Fibroblast of mammary gland (primary cell): ENCODE data around the gene GPRIN1.

Experiments used
- DNase-seq: peaks from one replicate; pipeline ENCODE4 v3.0.0-alpha.2; 2010; ENCODE audit warnings: low read depth
- H3K4me3 ChIP-seq: 2 replicates; pipeline ENCODE4 v1.5.1; 2011; ENCODE audit warnings: low read depth, mild to moderate bottlenecking, low read length, moderate library complexity; ENCODE audit not compliant: control insufficient read depth
- TF ChIP-seq, protein P1 (sequence below): conservative IDR thresholded peaks from 2 replicates; pipeline ENCODE4 v1.5.1; 2011; ENCODE audit warnings: low read depth, low read length, inconsistent platforms; ENCODE audit not compliant: control insufficient read depth, insufficient read depth

Gene GPRIN1

DNA sequence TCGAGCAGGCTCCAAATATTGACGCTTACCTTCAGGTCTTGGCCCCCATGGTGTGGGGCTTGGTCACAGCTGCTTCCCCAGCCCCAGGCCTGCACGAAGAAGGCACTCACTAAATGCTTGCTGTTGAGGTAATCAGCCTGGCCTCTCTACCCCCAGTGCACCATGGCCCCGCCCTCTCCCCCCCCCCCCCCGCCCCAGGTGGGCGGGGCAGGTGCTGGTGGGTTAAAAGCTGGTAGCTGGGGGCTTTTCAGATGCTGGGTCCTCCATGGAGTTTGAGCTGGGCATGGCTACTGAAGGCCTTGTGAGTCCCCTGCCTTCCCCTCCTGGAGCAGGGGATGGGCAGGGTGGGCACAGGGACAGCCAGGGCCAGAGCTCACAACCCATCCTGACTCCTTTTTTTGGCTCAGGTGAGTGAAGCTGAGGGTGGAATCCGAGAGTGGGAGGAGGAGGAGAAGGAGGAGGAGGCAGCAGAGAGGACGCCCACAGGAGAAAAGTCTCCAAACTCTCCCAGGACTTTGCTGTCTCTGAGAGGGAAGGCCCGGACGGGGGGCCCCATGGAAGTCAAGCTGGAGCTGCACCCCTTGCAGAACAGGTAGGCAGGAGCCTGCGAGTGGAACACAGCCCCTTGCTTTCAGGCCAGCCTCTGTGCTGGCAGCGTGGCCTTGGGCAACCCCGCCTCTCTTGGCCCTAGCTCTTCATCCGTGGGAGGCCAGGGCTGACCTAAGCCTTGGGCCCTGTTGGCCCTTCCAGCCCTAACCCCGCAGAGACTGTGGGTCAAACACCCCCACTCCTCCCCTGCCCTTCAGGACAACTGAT lies 32.9 kb upstream of the GPRIN1 start:
- H3K4me3 ChIP-seq: no peak overlapping the region
- no peak for DNase-seq
- TF ChIP-seq, protein P1, sequence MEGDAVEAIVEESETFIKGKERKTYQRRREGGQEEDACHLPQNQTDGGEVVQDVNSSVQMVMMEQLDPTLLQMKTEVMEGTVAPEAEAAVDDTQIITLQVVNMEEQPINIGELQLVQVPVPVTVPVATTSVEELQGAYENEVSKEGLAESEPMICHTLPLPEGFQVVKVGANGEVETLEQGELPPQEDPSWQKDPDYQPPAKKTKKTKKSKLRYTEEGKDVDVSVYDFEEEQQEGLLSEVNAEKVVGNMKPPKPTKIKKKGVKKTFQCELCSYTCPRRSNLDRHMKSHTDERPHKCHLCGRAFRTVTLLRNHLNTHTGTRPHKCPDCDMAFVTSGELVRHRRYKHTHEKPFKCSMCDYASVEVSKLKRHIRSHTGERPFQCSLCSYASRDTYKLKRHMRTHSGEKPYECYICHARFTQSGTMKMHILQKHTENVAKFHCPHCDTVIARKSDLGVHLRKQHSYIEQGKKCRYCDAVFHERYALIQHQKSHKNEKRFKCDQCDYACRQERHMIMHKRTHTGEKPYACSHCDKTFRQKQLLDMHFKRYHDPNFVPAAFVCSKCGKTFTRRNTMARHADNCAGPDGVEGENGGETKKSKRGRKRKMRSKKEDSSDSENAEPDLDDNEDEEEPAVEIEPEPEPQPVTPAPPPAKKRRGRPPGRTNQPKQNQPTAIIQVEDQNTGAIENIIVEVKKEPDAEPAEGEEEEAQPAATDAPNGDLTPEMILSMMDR: no peak

DNA sequence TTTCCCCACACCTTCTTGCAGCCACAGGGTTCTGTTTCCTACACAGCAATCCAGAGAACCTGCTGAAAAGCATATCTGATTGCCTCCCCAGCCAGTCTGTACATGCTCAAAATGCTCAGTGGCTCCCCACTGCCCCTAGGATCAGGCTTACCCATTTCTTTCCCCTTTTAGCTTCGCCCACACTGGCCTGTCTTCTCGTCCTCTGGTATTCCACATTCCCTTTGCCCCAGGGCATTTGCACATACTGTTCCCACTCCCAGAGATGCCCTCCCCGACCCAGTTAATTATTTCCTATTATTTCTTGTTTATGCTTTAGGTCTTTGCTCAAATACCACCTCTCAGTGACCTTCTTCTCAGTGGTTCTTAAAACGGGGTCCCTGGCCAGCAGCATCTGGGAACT lies 30.7 kb upstream of the GPRIN1 start:
- no peak for DNase-seq
- TF ChIP-seq, protein P1: no peak
- H3K4me3 ChIP-seq: no peak overlapping the region

DNA sequence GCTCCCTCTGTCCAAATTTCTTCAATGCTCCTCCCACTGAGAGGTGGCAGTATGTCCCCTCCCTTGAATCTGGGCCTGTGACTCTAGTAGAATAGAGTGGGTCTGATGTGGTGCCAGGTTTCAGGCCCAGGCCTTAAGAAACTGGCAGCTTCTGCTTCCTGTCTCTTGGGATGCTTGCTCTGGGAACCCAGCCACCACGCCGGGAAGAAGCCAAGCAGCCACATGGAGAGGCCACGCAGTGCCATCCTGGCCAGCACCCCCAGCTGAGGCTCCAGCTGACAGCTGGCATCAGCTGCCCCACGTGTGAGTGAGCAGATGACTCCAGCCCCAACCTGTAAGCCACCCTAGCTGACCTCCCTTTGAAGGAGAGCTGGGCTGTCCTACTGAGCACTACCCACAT lies 30.0 kb upstream of the GPRIN1 start:
- TF ChIP-seq, protein P1: no peak
- peak; percentile 15 for DNase-seq
- no peak overlapping the region for H3K4me3 ChIP-seq

DNA sequence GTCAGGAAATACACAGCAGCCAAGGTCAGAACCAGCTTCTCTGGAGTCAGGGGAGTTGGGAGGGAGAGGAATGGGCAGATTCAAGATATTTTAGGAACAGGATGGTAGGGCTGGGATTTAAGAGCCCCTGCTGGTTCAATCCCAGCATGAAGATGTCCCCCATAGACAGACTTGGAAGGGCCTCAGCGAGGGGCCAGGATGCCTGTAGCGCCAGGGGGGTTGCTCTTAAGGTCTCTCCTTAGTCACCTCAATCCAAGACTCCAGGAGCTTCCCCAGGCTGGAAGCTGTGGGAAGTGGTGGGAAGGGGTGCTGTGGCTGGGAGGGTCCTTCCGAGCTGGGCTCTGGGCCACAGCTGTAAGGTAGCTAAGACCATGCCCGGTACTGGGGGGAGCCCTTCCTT lies 29.3 kb upstream of the GPRIN1 start:
- TF ChIP-seq, protein P1: no peak
- DNase-seq: no peak
- H3K4me3 ChIP-seq: no peak overlapping the region

DNA sequence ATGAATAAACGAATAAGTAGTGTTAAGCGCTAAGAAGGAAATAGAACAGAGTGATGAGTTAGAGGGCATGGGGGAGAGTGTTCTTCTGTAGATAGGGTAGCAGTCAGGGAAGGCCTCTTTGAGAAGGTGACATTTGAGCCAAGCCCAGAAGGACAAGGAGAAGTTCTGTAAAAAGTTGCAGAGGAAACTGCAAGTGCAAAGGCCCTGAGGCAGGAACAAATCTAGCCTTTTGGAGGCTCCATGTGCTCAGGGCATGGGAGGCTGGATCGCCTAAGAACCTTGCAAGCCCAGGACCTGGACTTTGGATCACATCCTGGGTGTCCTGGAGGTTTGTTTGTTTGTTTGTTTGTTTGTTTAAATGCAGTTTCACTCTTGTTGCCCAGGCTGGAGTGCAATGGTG lies 28.5 kb upstream of the GPRIN1 start:
- DNase-seq: no peak
- H3K4me3 ChIP-seq: no peak overlapping the region
- TF ChIP-seq, protein P1: no peak

DNA sequence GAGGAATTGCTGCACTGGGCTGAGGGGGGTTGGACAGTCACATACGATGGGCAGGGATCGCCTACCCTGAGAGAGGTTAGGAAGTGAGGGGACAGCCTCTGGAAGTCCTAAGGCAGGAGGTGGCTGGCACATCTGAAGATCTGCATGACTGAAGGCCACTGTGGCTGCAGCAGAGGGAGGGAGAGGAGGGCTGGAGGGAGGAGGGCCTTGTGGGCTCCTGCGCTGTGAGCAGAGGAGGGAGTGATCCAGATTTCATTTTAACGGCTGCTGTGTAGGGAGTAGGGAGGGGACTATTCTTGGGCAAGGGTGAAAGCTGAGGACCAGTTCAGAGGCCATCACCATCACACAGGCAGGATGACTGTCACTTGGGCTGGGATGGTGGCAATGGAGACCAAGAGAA lies 27.6 kb upstream of the GPRIN1 start:
- TF ChIP-seq, protein P1: no peak
- no peak for DNase-seq
- H3K4me3 ChIP-seq: no peak overlapping the region
